Peyer's patch (tissue), 4 donors: Measurements from ENCODE around the gene WDFY4.

Experiments
- POLR2A ChIP-seq, 2 donors: fragments of 450-650 bp; IDR thresholded peaks; one replicate each; pipeline ENCODE4 v1.5.1; 2017; ENCODE audit warnings: antibody characterized with exemption in 2 of 2, mild to moderate bottlenecking in 2 of 2, moderate library complexity in 2 of 2
- TF ChIP-seq, protein P1 (sequence below), 6 experiments: fragments of 450-650 bp in 4 of 6; fragments of 200-600 bp in 2 of 6; sonication (generic) in 1 of 6; IDR thresholded peaks; one replicate each; pipeline ENCODE4 v1.5.1; 2017 to 2019; ENCODE audit warnings: antibody characterized with exemption in 6 of 6, mild to moderate bottlenecking in 3 of 6, moderate library complexity in 1 of 6

DNA sequence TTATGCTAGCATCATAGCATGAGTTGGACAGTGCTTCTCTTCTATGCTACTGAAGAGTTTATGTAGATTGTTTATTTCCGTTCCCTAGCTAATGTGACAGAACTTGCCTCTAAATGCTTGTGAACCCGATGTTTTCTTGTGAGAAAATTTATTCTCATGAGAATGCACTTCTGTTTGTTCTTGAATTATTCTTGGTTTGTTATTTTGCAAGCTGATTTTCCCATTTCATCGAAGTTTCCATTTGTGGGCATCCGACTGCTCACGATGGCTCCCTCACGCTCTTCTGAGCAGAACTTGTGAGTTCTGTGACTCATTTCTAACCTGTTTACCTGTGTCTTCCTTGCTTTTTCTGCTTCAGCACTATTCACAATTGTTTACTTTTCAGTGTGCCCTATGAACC lies 59.9 kb downstream of the WDFY4 start:
- TF ChIP-seq, protein P1, sequence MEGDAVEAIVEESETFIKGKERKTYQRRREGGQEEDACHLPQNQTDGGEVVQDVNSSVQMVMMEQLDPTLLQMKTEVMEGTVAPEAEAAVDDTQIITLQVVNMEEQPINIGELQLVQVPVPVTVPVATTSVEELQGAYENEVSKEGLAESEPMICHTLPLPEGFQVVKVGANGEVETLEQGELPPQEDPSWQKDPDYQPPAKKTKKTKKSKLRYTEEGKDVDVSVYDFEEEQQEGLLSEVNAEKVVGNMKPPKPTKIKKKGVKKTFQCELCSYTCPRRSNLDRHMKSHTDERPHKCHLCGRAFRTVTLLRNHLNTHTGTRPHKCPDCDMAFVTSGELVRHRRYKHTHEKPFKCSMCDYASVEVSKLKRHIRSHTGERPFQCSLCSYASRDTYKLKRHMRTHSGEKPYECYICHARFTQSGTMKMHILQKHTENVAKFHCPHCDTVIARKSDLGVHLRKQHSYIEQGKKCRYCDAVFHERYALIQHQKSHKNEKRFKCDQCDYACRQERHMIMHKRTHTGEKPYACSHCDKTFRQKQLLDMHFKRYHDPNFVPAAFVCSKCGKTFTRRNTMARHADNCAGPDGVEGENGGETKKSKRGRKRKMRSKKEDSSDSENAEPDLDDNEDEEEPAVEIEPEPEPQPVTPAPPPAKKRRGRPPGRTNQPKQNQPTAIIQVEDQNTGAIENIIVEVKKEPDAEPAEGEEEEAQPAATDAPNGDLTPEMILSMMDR (IDR thresholded peaks at IDR 0.05), result no peak
- no peak for TF ChIP-seq POLR2A (IDR thresholded peaks at IDR 0.05)
